ENCODE data around the gene FBXW4. TPM values are rescaled to one million over a fixed set of nuclear protein-coding genes. Genes with fewer than 3 reads are reported as not detected.

The FBXW4 gene
- total and polyA plus RNA-seq, 2 donors (not counting 1 experiment from before 2014, with no cell fraction given) = 32.7 to 60.8 TPM

GRCh38 chr10:101572785-101573184 is 122.2 kb downstream of the FBXW4 start:
- no peaks in the 10 kb centered on the region for H4K20me1 ChIP-seq (ENCODE audit: control insufficient read depth, extremely low read depth, insufficient read depth, low read length)
- no peak overlapping the region for H3K9ac ChIP-seq (ENCODE audit: insufficient read depth, low read length)
- peaks cover 11% of the 10 kb centered on the region for H3K27me3 ChIP-seq (ENCODE audit: control insufficient read depth, insufficient read depth, low read length)
- TF ChIP-seq EZH2 (IDR thresholded peaks at IDR 0.05; ENCODE audit: low read length, missing control alignments) (no peak), CTCF (conservative IDR thresholded peaks at IDR 0.05 in 1 of 2, IDR thresholded peaks at IDR 0.05 in 1 of 2; ENCODE audit: low read depth in 1 of 2, low read length in 2 of 2) (no peak)
- H3K27ac ChIP-seq (ENCODE audit: insufficient read depth, low read length) = no peak overlapping the region
- H3K4me1 ChIP-seq (ENCODE audit: control insufficient read depth, extremely low read depth, insufficient read depth, low read length) = peaks cover 6% of the 10 kb centered on the region
- no peak overlapping the region for H2AFZ ChIP-seq (ENCODE audit: low read length)
- peaks cover 2% of the 10 kb centered on the region for H3K9me3 ChIP-seq (ENCODE audit: control insufficient read depth, insufficient read depth, low read depth, low read length)
- H3K4me2 ChIP-seq (ENCODE audit: extremely low read depth, insufficient read depth, low read length) = no peak overlapping the region
- no peak for DNase-seq (ENCODE audit: low read depth in 2 of 2)
- no peak overlapping the region for H3K4me3 ChIP-seq (replicated peaks in 1 of 4; ENCODE audit: control extremely low read depth in 1 of 4, insufficient read depth in 1 of 4, low read depth in 3 of 4, low read length in 4 of 4)
- no peaks in the 10 kb centered on the region for H3K79me2 ChIP-seq (ENCODE audit: control insufficient read depth, insufficient read depth, low read length)
- no peaks in the 10 kb centered on the region for H3K36me3 ChIP-seq (ENCODE audit: control insufficient read depth, insufficient read depth, low read length)

- Histone ChIP-seq H3K9ac (ENCODE audit: insufficient read depth, low read length) (no peak overlapping the region), H3K9me3 (ENCODE audit: control insufficient read depth, insufficient read depth, low read depth, low read length) (peaks cover 2% of the 10 kb centered on the region), H3K79me2 (ENCODE audit: control insufficient read depth, insufficient read depth, low read length) (no peaks in the 10 kb centered on the region), H3K4me1 (ENCODE audit: control insufficient read depth, extremely low read depth, insufficient read depth, low read length) (peaks cover 6% of the 10 kb centered on the region), H3K4me2 (ENCODE audit: extremely low read depth, insufficient read depth, low read length) (no peak overlapping the region), H4K20me1 (ENCODE audit: control insufficient read depth, extremely low read depth, insufficient read depth, low read length) (no peaks in the 10 kb centered on the region), H3K27ac (ENCODE audit: insufficient read depth, low read length) (no peak overlapping the region), H2AFZ (ENCODE audit: low read length) (no peak overlapping the region), H3K4me3 (replicated peaks in 1 of 4; ENCODE audit: control extremely low read depth in 1 of 4, insufficient read depth in 1 of 4, low read depth in 3 of 4, low read length in 4 of 4) (no peak overlapping the region), H3K27me3 (ENCODE audit: control insufficient read depth, insufficient read depth, low read length) (peaks cover 11% of the 10 kb centered on the region), H3K36me3 (ENCODE audit: control insufficient read depth, insufficient read depth, low read length) (no peaks in the 10 kb centered on the region)
- TF ChIP-seq CTCF (conservative IDR thresholded peaks at IDR 0.05 in 1 of 2, IDR thresholded peaks at IDR 0.05 in 1 of 2; ENCODE audit: low read depth in 1 of 2, low read length in 2 of 2) (no peak), EZH2 (IDR thresholded peaks at IDR 0.05; ENCODE audit: low read length, missing control alignments) (no peak)
- DNase-seq (ENCODE audit: low read depth in 2 of 2) = no peak
Measured at GRCh38 chr10:101572126-101572525, 122.8 kb downstream of the FBXW4 start.

GRCh38 chr10:101571271-101571925 is 123.6 kb downstream of the FBXW4 start:
- no peak for DNase-seq (ENCODE audit: low read depth in 2 of 2)
- Histone ChIP-seq H3K79me2 (ENCODE audit: control insufficient read depth, insufficient read depth, low read length) (no peaks in the 10 kb centered on the region), H3K4me1 (ENCODE audit: control insufficient read depth, extremely low read depth, insufficient read depth, low read length) (peaks cover 6% of the 10 kb centered on the region), H4K20me1 (ENCODE audit: control insufficient read depth, extremely low read depth, insufficient read depth, low read length) (no peaks in the 10 kb centered on the region), H3K9ac (ENCODE audit: insufficient read depth, low read length) (no peak overlapping the region), H3K27ac (ENCODE audit: insufficient read depth, low read length) (no peak overlapping the region), H3K9me3 (ENCODE audit: control insufficient read depth, insufficient read depth, low read depth, low read length) (peaks cover 2% of the 10 kb centered on the region), H2AFZ (ENCODE audit: low read length) (no peak overlapping the region), H3K27me3 (ENCODE audit: control insufficient read depth, insufficient read depth, low read length) (peaks cover 11% of the 10 kb centered on the region), H3K36me3 (ENCODE audit: control insufficient read depth, insufficient read depth, low read length) (no peaks in the 10 kb centered on the region), H3K4me2 (ENCODE audit: extremely low read depth, insufficient read depth, low read length) (no peak overlapping the region), H3K4me3 (replicated peaks in 1 of 4; ENCODE audit: control extremely low read depth in 1 of 4, insufficient read depth in 1 of 4, low read depth in 3 of 4, low read length in 4 of 4) (peak overlapping the region in 1 of 4 experiments; percentile 65)
- TF ChIP-seq CTCF (conservative IDR thresholded peaks at IDR 0.05 in 1 of 2, IDR thresholded peaks at IDR 0.05 in 1 of 2; ENCODE audit: low read depth in 1 of 2, low read length in 2 of 2) (no peak), EZH2 (IDR thresholded peaks at IDR 0.05; ENCODE audit: low read length, missing control alignments) (no peak)
